Left lung (tissue), 10 donors: ENCODE data around the gene S100G. TPM values are rescaled to one million over a fixed set of nuclear protein-coding genes. Genes with fewer than 3 reads are reported as not detected.

Experiments
- ATAC-seq: fragments of 200-7000 bp; cut with Tn5 transposase; one replicate; pipeline ENCODE4 v1.9.1; 2020; ENCODE audit warnings: moderate library complexity
- DNase-seq, 4 donors: peaks; one replicate each; pipeline ENCODE4 v3.0.0-alpha.2; 2013 to 2020
- H3K27ac ChIP-seq, 2 donors: fragments of 200-600 bp; sonication (generic) in 1 of 2; one replicate each; pipeline versions ENCODE4 v1.5.0 to v1.8.0; 2020 to 2021
- H3K27me3 ChIP-seq, 2 donors: fragments of 200-600 bp; sonication (generic) in 1 of 2; one replicate each; pipeline versions ENCODE4 v1.5.0 to v1.8.0; 2020 to 2021
- H3K36me3 ChIP-seq, 2 donors: fragments of 200-600 bp; sonication (generic) in 1 of 2; one replicate each; pipeline versions ENCODE4 v1.5.0 to v1.8.0; 2020 to 2021
- H3K4me1 ChIP-seq, 2 donors: fragments of 200-600 bp; one replicate each; pipeline ENCODE4 v1.8.0; 2021
- H3K4me3 ChIP-seq, 2 donors: fragments of 200-600 bp; sonication (generic) in 1 of 2; one replicate each; pipeline versions ENCODE4 v1.5.0 to v1.8.0; 2020 to 2021; ENCODE audit warnings: mild to moderate bottlenecking in 1 of 2
- H3K9me3 ChIP-seq, 2 donors: fragments of 200-600 bp; sonication (generic) in 1 of 2; one replicate each; pipeline versions ENCODE4 v1.5.0 to v1.8.0; 2020 to 2021
- intact Hi-C, 2 donors: fragments of 100-400 bp; cut with DNase I; formaldehyde crosslinking; loops; one replicate each; pipeline versions ENCODE4 v1.11.2 to v1.14.2; 2022
- polyA plus RNA-seq, 6 donors: library from polyadenylated mRNA; unstranded; fragments of 120-200 nt; gene quantifications; one replicate each; pipeline ENCODE4 v1.2.1, GENCODE V29; 2013; ENCODE audit not compliant: insufficient read length in 6 of 6
- total RNA-seq, 2 donors: library from RNA; stranded (reverse); fragmentation: NEBNext Ultra II Directional; extraction: Animal tissue kit (Norgen Biotek cat#: 25700); gene quantifications; one replicate each; pipeline ENCODE4 v1.2.1, GENCODE V29; 2021
- TF ChIP-seq, protein P1 (sequence below), 2 donors: fragments of 200-600 bp; sonication (generic) in 1 of 2; IDR thresholded peaks; one replicate each; pipeline versions ENCODE4 v1.5.0 to v1.8.0; 2021; ENCODE audit warnings: antibody characterized with exemption in 2 of 2
- donor health status: DM: no; HTN: yes; CAD: no.
- donor health status: DM: no; HTN: no; CAD: no.

The S100G gene
- total and polyA plus RNA-seq, 8 donors: 0.64 TPM; not detected in 7

GRCh38 chrX:16658284-16658683 is 8.3 kb downstream of the S100G start:
- ATAC-seq (no peak), DNase-seq (no peak)
- Histone ChIP-seq H3K4me3 (no peak overlapping the region), H3K9me3 (no peaks in the 10 kb centered on the region), H3K36me3 (no peaks in the 10 kb centered on the region), H3K4me1 (no peaks in the 10 kb centered on the region), H3K27ac (no peak overlapping the region), H3K27me3 (peaks cover 0 to 4% of the 10 kb centered on the region in 2 donors)
- TF ChIP-seq, protein P1, sequence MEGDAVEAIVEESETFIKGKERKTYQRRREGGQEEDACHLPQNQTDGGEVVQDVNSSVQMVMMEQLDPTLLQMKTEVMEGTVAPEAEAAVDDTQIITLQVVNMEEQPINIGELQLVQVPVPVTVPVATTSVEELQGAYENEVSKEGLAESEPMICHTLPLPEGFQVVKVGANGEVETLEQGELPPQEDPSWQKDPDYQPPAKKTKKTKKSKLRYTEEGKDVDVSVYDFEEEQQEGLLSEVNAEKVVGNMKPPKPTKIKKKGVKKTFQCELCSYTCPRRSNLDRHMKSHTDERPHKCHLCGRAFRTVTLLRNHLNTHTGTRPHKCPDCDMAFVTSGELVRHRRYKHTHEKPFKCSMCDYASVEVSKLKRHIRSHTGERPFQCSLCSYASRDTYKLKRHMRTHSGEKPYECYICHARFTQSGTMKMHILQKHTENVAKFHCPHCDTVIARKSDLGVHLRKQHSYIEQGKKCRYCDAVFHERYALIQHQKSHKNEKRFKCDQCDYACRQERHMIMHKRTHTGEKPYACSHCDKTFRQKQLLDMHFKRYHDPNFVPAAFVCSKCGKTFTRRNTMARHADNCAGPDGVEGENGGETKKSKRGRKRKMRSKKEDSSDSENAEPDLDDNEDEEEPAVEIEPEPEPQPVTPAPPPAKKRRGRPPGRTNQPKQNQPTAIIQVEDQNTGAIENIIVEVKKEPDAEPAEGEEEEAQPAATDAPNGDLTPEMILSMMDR (IDR thresholded peaks at IDR 0.05): no peak
- intact Hi-C loops: no loop called here

GRCh38 chrX:16659321-16659720 is 9.4 kb downstream of the S100G start:
- Histone ChIP-seq H3K4me1 (no peaks in the 10 kb centered on the region), H3K27me3 (peaks cover 0 to 4% of the 10 kb centered on the region in 2 donors), H3K9me3 (no peaks in the 10 kb centered on the region), H3K36me3 (no peaks in the 10 kb centered on the region), H3K27ac (no peak overlapping the region), H3K4me3 (no peak overlapping the region)
- TF ChIP-seq, protein P1 (IDR thresholded peaks at IDR 0.05): no peak
- DNase-seq: no peak
- intact Hi-C loops: no loop called here
- ATAC-seq: peak; percentile 25

DNA sequence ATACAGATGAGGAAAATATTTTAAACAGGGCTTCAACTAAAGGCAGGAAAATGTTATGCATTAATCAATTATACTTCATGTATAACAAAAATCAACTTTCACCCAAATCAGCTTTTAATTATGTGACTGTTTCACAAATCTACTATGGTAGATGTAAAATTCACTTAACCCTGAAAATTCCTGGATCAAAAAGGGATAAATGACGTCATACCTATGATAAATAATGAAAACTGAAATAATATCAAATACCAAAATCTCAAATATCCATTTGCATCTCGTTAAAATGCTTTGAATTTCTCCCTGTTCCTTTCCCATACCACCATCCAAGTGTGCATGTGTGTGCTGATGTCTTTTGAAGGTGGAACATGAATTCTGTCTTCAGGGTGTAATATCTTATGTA is 11.5 kb downstream of the S100G start:
- H3K9me3 ChIP-seq: no peaks in the 10 kb centered on the region
- H3K4me1 ChIP-seq: no peaks in the 10 kb centered on the region
- no peaks in the 10 kb centered on the region for H3K36me3 ChIP-seq
- DNase-seq (no peak), ATAC-seq (no peak)
- TF ChIP-seq, protein P1 (IDR thresholded peaks at IDR 0.05): no peak
- H3K4me3 ChIP-seq: no peak overlapping the region
- H3K27me3 ChIP-seq: peaks cover 0 to 4% of the 10 kb centered on the region in 2 donors
- intact Hi-C loops: no loop called here
- H3K27ac ChIP-seq: no peak overlapping the region

DNA sequence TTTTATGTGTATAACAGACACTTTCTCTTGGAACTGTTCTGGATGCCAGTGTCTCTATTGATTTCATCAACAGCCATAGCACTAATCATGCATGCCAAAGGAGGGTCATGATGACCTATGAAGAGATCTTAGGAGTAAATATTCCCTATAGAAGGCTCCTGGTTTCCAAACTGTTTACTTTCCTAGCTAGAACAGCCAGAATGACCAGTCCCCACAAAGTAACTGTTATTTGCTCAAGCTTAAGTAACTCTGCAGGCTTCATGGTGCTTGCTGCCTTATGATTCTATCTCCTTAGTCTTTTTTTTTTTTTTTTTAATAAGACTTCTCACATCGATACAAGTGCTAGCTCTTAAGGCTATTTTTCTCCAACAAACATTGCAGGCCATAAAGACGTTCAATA is 12.4 kb downstream of the S100G start:
- H3K4me1 ChIP-seq: no peaks in the 10 kb centered on the region
- intact Hi-C loops: no loop called here
- DNase-seq (no peak), ATAC-seq (peak; percentile 64)
- H3K27ac ChIP-seq: no peak overlapping the region
- no peaks in the 10 kb centered on the region for H3K9me3 ChIP-seq
- no peaks in the 10 kb centered on the region for H3K36me3 ChIP-seq
- no peak overlapping the region for H3K4me3 ChIP-seq
- TF ChIP-seq, protein P1 (IDR thresholded peaks at IDR 0.05): no peak
- peaks cover 0 to 4% of the 10 kb centered on the region in 2 donors for H3K27me3 ChIP-seq

DNA sequence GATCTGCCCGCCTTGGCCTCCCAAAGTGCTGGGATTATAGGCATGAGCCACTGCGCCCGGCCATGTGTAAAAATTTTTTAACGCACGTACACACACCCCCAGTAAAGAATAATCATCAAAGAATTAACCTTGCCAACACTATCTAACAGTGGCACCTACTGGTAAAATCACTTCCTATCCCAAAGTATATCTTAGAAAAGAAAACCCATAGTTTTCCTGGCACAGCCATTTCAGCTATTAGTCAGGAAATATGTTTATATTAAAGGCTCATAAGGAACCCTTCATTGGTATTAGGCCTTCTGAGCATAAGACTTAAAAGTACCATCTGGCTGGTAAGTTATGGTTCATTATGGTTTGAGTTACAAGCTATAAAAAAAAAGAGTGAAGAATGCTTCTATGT is 14.1 kb downstream of the S100G start:
- no peaks in the 10 kb centered on the region for H3K9me3 ChIP-seq
- no peaks in the 10 kb centered on the region for H3K36me3 ChIP-seq
- H3K27ac ChIP-seq: no peak overlapping the region
- H3K27me3 ChIP-seq: peaks cover 0 to 4% of the 10 kb centered on the region in 2 donors
- no peak overlapping the region for H3K4me3 ChIP-seq
- ATAC-seq: no peak
- intact Hi-C loops: no loop called here
- TF ChIP-seq, protein P1 (IDR thresholded peaks at IDR 0.05): no peak
- no peaks in the 10 kb centered on the region for H3K4me1 ChIP-seq
- no peak for DNase-seq
